Vagina (tissue), 2 donors: Measurements from ENCODE around the gene SPEG.

Experiments used
- CTCF ChIP-seq, 3 experiments: fragments of 450-650 bp in 2 of 3; fragments of 200-600 bp in 1 of 3; sonication (generic) in 1 of 3; IDR thresholded peaks; one replicate each; pipeline ENCODE4 v1.5.1; 2017 to 2019; ENCODE audit warnings: antibody characterized with exemption in 3 of 3, mild to moderate bottlenecking in 2 of 3, moderate library complexity in 2 of 3
- POLR2A ChIP-seq, 2 donors: fragments of 450-650 bp; IDR thresholded peaks; one replicate each; pipeline ENCODE4 v1.6.1; 2017; ENCODE audit warnings: antibody characterized with exemption in 2 of 2, mild to moderate bottlenecking in 2 of 2, moderate library complexity in 2 of 2
- POLR2AphosphoS5 ChIP-seq, 2 donors: sonication (generic); formaldehyde crosslinking; IDR thresholded peaks; one replicate each; pipeline ENCODE4 v1.9.0; 2017; ENCODE audit warnings: antibody characterized with exemption in 2 of 2, mild to moderate bottlenecking in 2 of 2, low read depth in 1 of 2; ENCODE audit not compliant: insufficient read depth in 1 of 2

- no peak for TF ChIP-seq CTCF (IDR thresholded peaks at IDR 0.05)
- TF ChIP-seq POLR2AphosphoS5 (IDR thresholded peaks at IDR 0.05; ENCODE audit: insufficient read depth in 1 of 2, low read depth in 1 of 2), result no peak
- no peak for TF ChIP-seq POLR2A (IDR thresholded peaks at IDR 0.05)
Observed at GRCh38 chr2:219400562-219400961, 34.1 kb upstream of the SPEG start.
